ENCODE data around the gene SLC25A36.
"Not testable (repeated sequence)": the region's sequence is repeated elsewhere in the genome, so short reads cannot be mapped to it uniquely, and the experiment has no call there.

The SLC25A36 gene

DNA sequence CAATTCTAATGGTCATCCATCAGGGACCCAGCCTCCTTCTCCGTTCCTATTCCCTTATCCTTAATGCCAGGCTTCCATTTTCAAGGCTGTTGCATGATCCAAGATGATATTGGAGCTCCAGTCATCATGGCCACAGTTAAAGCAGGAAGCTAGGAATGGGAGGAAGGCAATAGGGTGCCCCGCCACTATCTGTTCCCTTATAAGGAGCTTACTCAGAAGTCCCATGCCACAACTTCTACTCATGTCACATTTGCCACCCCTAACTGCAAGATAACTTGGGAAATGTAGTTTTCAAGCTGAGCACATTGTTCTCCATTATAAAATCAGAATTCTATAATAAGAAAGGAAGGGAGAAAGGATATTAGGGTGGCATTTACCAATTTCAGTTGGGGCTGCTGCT lies 70.9 kb downstream of the SLC25A36 start:
- Histone ChIP-seq H3K27ac (ENCODE audit: insufficient read depth, low read length, poor library complexity, severe bottlenecking) (no peak overlapping the region), H3K4me3 (ENCODE audit: insufficient read depth, low read depth, low read length, poor library complexity, severe bottlenecking) (no peak overlapping the region), H3K36me3 (ENCODE audit: control insufficient read depth, insufficient read depth, low read length) (no peaks in the 10 kb centered on the region), H3K27me3 (replicated peaks; ENCODE audit: control insufficient read depth, insufficient read depth, low read length, poor library complexity, severe bottlenecking) (no peaks in the 10 kb centered on the region), H3K9me3 (ENCODE audit: control insufficient read depth, low read length) (no peaks in the 10 kb centered on the region), H3K4me1 (ENCODE audit: control insufficient read depth, insufficient read depth, low read length, poor library complexity, severe bottlenecking) (no peaks in the 10 kb centered on the region)
- no peak for DNase-seq

- H3K27ac ChIP-seq (ENCODE audit: insufficient read depth, low read length, poor library complexity, severe bottlenecking), result no peak overlapping the region
- DNase-seq, result no peak
- H3K9me3 ChIP-seq (ENCODE audit: control insufficient read depth, low read length), result no peaks in the 10 kb centered on the region
- no peak overlapping the region for H3K4me3 ChIP-seq (ENCODE audit: insufficient read depth, low read depth, low read length, poor library complexity, severe bottlenecking)
- no peaks in the 10 kb centered on the region for H3K27me3 ChIP-seq (replicated peaks; ENCODE audit: control insufficient read depth, insufficient read depth, low read length, poor library complexity, severe bottlenecking)
- H3K36me3 ChIP-seq (ENCODE audit: control insufficient read depth, insufficient read depth, low read length), result no peaks in the 10 kb centered on the region
- no peaks in the 10 kb centered on the region for H3K4me1 ChIP-seq (ENCODE audit: control insufficient read depth, insufficient read depth, low read length, poor library complexity, severe bottlenecking)
These were observed 73.8 kb downstream of the SLC25A36 start for GRCh38 chr3:141015481-141015880.

- not testable (repeated sequence) for DNase-seq; H3K27ac ChIP-seq (ENCODE audit: insufficient read depth, low read length, poor library complexity, severe bottlenecking); H3K4me3 ChIP-seq (ENCODE audit: insufficient read depth, low read depth, low read length, poor library complexity, severe bottlenecking); H3K27me3 ChIP-seq (replicated peaks; ENCODE audit: control insufficient read depth, insufficient read depth, low read length, poor library complexity, severe bottlenecking); H3K9me3 ChIP-seq (ENCODE audit: control insufficient read depth, low read length); H3K4me1 ChIP-seq (ENCODE audit: control insufficient read depth, insufficient read depth, low read length, poor library complexity, severe bottlenecking); H3K36me3 ChIP-seq (ENCODE audit: control insufficient read depth, insufficient read depth, low read length)
These were observed 76.0 kb downstream of the SLC25A36 start for GRCh38 chr3:141017366-141018322.

GRCh38 chr3:141019244-141019643 lies 77.6 kb downstream of the SLC25A36 start:
- no peak for DNase-seq

DNA sequence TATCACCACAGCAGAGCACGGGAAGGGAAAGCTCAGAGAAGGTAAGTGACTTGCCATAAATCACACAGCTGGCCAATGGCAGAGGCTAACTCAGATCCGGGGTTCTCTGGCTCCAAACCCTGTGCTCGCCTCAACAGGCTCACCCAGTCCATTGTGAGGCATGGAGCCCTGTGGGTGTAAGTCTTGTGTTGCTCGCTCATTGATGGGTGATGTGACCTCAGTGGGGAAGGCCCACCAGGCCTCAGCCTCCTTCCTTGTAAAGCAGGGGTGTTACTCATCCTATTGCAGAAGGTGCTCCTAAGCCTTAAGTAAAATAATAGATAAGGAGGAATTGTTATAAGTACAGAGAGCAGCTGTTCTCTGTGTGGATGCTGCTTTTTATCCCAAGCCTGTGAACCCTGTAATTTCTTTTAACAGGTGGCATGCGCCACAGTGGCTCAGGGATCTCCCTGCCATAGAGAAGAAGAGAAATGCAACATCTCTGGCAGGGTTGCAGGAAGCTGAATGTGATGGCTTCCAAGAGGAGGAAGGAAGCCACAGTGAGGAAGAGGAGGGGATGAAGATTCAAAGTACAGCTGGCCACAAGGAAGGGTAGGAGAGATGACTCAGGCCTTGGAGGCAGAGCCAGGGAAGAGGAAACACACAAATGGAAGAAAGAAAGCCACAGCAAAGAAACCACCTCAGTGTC lies 78.7 kb downstream of the SLC25A36 start:
- H3K4me3 ChIP-seq (ENCODE audit: insufficient read depth, low read depth, low read length, poor library complexity, severe bottlenecking), result no peak overlapping the region
- H3K27me3 ChIP-seq (replicated peaks; ENCODE audit: control insufficient read depth, insufficient read depth, low read length, poor library complexity, severe bottlenecking), result no peaks in the 10 kb centered on the region
- DNase-seq, result no peak
- no peaks in the 10 kb centered on the region for H3K9me3 ChIP-seq (ENCODE audit: control insufficient read depth, low read length)
- no peak overlapping the region for H3K27ac ChIP-seq (ENCODE audit: insufficient read depth, low read length, poor library complexity, severe bottlenecking)
- no peaks in the 10 kb centered on the region for H3K36me3 ChIP-seq (ENCODE audit: control insufficient read depth, insufficient read depth, low read length)
- H3K4me1 ChIP-seq (ENCODE audit: control insufficient read depth, insufficient read depth, low read length, poor library complexity, severe bottlenecking), result no peaks in the 10 kb centered on the region

More at GRCh38 chr3:141019244-141019643, 77.6 kb downstream of the SLC25A36 start:
- Histone ChIP-seq H3K27ac (ENCODE audit: insufficient read depth, low read length, poor library complexity, severe bottlenecking) (no peak overlapping the region), H3K9me3 (ENCODE audit: control insufficient read depth, low read length) (no peaks in the 10 kb centered on the region), H3K4me3 (ENCODE audit: insufficient read depth, low read depth, low read length, poor library complexity, severe bottlenecking) (no peak overlapping the region), H3K36me3 (ENCODE audit: control insufficient read depth, insufficient read depth, low read length) (no peaks in the 10 kb centered on the region), H3K4me1 (ENCODE audit: control insufficient read depth, insufficient read depth, low read length, poor library complexity, severe bottlenecking) (no peaks in the 10 kb centered on the region), H3K27me3 (replicated peaks; ENCODE audit: control insufficient read depth, insufficient read depth, low read length, poor library complexity, severe bottlenecking) (no peaks in the 10 kb centered on the region)

DNA sequence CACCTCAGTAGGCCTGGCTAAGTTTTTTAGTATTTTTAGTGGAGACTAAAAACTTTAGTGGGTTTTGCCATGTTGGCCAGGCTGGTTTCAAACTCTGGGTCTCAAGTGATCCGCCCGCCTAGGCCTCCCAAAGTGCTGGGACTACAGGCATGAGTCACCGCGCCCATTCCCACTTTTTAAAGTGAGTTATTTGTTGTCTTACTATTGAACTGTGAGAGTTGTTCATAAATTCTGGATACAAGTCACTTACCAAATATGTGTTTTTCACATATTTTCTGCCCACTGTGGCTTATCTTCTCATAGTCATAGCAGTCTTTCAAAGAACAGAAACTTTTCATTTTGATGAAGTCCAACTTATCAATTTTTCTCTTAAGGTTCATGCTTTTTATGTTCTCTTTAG lies 79.6 kb downstream of the SLC25A36 start:
- DNase-seq, result no peak
- Histone ChIP-seq H3K27ac (ENCODE audit: insufficient read depth, low read length, poor library complexity, severe bottlenecking) (no peak overlapping the region), H3K36me3 (ENCODE audit: control insufficient read depth, insufficient read depth, low read length) (no peaks in the 10 kb centered on the region), H3K4me3 (ENCODE audit: insufficient read depth, low read depth, low read length, poor library complexity, severe bottlenecking) (no peak overlapping the region), H3K9me3 (ENCODE audit: control insufficient read depth, low read length) (no peaks in the 10 kb centered on the region), H3K4me1 (ENCODE audit: control insufficient read depth, insufficient read depth, low read length, poor library complexity, severe bottlenecking) (no peaks in the 10 kb centered on the region), H3K27me3 (replicated peaks; ENCODE audit: control insufficient read depth, insufficient read depth, low read length, poor library complexity, severe bottlenecking) (no peaks in the 10 kb centered on the region)

Measured in effector memory CD4-positive, alpha-beta T cell (primary cell).